GM19467 (cell line): Measurements from ENCODE around the gene CTXND1.

Experiments
- ATAC-seq: cut with Tn5 transposase; IDR thresholded peaks from one replicate; pipeline ENCODE4 v1.9.1; 2021; ENCODE audit warnings: mild to moderate bottlenecking, moderate library complexity; ENCODE audit not compliant: unreplicated experiment

The CTXND1 gene

DNA sequence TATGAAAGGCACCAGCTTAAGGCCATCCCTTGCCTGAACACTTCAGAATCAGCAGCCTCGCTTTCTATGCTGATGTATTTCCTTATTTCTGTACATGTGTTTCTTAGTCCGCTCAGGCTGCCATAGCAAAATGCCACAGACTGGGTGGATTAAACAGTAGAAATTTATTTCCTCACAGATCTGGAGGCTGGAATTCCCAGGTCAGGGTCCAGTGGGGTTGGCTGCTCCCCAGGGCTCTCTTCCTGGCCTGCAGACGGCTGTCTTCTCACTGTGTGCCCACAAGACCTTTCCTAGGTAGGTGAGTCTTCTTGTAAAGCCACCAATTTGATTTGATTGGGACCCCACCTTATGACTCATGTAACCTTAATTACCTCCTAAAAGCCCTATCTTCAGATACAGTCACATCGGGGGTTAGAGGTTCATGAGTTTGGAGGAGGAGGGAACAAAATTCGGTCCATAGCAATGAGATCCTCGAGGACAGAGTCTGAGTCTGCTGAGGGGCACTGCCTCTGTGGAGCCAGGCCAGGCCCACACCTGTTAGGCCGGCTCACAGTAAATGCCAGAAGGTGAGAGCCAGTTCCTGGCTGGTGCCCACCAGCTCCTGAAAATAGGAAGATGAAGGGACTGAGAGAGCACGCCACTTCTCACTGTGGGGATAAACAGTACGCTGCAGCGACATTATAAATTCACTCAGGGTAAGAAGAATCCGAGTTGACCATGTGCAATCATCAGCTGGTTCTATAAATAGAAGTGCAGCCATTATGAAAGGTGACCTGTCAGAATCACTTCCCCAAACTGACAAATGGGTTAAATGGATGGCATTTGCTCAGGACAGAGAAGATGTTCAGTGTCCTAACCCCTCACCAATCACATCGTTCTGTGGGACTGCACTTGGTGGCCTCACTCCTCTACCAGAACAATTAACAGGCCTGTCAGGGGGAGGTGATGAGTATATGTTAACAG lies 41.1 kb downstream of the CTXND1 start:
- ATAC-seq: no peak

GRCh38 chr15:80208758-80209734 lies 43.0 kb downstream of the CTXND1 start:
- ATAC-seq: no peak

DNA sequence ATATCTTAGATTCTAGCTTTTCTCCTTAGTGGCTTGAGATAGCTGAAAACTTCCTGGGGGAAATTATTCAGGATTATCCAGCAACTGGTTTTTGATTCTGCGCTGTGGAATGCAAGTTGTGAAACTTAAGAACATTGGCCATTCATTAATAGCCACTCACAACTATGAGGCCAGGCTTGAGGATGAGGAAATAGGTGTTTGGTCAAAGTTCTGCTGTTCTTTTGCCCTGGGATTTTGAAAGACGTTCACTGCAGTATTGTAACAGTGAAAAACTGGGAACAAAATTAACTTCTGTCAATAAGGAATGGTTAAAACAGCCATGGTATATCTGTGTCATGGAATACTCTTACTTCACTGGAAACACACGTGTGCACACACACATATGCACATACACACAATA lies 44.1 kb downstream of the CTXND1 start:
- ATAC-seq: no peak

- ATAC-seq: no peak
These were observed 47.8 kb downstream of the CTXND1 start for GRCh38 chr15:80204231-80204630.

GRCh38 chr15:80203361-80203885 lies 48.6 kb downstream of the CTXND1 start:
- no peak for ATAC-seq

DNA sequence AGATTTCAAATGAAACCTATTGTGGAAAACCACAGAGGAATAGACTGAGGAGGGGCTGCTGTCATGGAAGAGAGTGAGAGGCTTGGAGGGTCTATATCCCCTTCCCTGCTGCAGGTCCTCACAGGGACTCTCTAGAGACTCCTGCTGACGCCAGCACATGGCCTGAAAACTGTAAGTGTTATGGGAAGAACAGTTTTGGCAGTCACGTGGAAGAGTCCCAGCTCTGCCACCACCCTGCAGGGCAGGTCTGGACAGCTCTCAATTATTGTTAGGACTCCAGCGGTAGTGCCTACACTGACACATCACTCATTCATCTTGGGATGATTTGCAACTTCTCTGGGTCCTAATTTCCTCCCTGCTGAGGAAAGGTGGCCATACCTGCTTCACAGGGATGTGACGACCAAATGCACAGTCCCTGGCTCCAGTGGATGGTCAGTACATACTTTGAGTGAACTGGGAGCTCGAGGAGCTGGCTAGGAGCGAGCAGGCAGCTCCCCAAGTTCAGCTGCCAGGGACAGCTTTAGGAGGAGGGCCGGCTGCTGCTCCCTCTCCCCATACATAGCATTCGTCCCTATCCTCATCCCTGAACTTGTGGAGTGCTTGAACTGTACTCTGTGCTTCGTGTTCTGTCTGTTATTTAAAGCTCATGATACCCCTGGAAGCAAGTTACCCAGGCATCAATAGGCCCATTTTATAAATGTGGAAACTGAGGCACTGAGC lies 49.2 kb downstream of the CTXND1 start:
- ATAC-seq: no peak

DNA sequence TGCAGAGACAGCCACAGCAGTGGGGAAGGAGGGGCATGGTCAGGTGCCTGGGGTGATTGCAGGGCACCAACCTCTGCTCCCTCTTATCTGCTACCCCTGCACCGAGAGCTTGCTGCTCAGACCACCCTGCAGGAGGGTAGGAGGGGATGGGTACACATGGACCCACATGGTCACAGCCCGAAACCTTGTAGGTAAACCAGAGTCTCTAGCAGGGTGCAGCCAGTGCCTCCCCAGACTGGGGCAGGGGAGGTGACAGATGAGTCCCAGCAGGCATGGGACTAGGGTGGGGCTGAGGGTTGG lies 50.0 kb downstream of the CTXND1 start:
- ATAC-seq: no peak

DNA sequence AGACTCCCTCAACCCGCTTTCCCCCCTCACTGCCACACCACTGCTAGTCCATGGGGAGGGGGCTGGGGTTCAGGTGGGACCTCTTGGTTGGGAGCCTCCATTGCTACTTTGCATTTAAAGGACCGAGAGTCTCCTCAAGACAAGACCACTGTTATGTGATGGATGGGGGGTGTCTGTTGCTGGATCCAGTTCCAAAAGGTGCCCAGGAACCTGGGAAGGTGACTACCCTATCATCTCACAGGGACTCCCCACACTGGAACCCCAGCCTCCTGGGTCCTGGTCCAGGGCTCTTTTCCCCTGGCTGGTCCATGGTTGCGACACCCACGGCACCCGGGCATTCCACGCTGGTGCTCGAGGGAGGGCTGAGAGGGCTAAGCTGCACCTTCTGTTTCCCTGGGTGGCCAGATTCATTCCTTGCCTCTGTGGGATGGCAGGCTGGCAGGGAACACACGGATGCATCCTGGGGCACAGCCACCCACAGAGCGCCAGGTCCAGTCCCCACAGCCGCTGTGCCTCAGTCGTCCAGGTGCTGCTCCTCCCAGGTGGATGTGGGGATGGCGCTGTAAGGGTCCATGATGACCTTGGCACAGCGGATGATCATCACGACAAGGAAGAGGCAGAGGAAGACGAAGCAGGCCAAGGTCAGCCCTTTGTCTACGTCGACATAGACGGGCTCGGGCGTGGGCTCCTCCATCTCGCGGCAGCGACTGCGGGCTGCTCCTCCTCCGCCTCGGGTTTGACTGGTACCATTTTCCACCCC lies 50.6 kb downstream of the CTXND1 start:
- ATAC-seq: no peak

GRCh38 chr15:80199869-80200268 lies 52.1 kb downstream of the CTXND1 start:
- no peak for ATAC-seq

GRCh38 chr15:80199366-80199765 lies 52.6 kb downstream of the CTXND1 start:
- ATAC-seq: no peak

- ATAC-seq: no peak
These were observed 57.1 kb downstream of the CTXND1 start for GRCh38 chr15:80194914-80195313.

DNA sequence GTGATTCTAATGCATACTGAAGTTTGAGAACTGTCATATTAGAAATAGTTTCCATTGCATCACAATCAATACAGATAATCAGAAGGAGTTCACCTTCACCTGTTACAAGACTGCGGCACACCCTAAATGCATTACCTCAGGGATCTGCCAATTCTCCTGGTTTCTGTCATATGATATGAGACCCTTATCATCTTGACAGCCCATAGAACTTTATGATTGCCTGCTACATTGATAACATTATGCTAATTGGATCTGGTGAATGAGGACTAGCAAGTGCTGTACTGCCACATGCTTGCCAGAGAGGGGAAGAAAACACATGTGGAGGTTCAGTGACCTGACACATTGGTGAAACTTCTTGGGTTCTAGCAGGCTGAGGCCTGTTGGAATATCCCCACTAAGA lies 57.8 kb downstream of the CTXND1 start:
- ATAC-seq: no peak

DNA sequence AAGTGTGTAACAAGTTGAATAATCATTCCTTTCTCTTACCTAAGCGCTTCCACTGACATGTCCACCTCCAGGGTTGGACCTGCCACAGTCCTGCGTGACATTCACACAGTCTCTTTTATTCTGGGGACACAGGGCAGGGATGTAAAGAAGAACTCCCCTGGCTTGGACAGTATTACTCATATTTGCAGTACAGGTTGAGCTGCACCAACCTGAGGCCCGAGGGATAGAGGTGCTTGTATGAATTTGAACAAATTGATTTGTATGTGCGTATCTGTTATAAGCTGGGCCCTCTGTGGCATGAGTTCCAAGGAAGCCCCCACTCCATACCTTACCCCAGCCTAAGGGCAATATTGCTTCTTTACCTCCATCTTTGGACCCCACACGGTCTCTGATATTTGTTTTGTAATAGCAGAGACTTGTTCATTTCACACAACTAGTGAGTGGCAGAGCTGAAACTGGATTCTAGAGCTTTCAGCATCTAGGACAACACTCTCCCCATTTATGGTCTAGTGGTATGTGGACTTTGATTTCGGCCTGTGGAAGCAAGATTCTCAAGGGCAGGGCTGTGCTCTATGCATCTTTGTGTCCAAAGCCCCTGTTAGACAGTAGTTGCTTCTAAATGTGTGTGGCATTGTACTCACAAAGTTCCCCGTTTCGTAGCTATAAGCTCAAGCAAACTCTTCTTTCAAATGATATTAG lies 60.0 kb downstream of the CTXND1 start:
- ATAC-seq: no peak

DNA sequence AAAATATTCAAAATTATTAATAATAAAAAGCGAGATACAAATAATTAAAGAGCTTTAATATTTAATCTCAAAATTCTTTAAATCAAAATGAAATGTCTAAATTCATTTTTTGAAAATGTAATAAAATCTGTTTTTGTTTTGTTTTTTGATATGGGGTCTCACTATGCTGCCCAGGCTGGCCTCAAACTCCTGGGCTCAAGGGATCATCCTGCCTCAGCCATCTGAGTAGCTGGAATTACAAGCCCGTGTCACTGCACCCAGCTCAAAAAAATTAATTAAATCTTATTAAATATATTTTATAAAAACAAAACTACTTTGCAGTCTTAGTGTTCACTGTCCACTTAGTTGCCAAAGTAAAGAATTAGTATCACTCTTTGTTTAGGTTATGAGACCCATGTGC lies 60.8 kb downstream of the CTXND1 start:
- no peak for ATAC-seq

GRCh38 chr15:80188251-80188650 lies 63.8 kb downstream of the CTXND1 start:
- no peak for ATAC-seq

- no peak for ATAC-seq
These were observed 65.4 kb downstream of the CTXND1 start for GRCh38 chr15:80186597-80186996.

- ATAC-seq: no peak
These were observed 65.9 kb downstream of the CTXND1 start for GRCh38 chr15:80186066-80186465.

- ATAC-seq: no peak
These were observed 66.9 kb downstream of the CTXND1 start for GRCh38 chr15:80185152-80185551.

DNA sequence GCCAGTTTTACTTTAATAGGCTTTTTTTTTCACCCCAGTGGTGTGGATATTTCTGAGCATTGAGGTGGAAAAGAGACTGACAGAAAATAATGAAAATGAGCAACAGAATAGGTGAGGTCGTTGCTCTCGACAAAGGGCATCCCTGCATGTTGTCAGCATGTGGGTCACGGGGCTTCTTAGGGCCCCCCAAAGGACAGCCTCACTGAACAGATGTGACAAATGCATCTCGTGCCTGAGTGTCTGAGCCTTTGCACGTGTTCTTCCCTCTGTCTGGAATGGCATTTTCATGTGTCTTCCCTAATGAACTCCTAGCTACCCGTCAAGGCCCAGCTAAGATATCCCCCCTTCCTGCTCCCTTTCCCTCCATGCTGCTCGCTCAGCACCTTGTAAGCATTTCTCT lies 67.5 kb downstream of the CTXND1 start:
- no peak for ATAC-seq

- no peak for ATAC-seq
These were observed 68.1 kb downstream of the CTXND1 start for GRCh38 chr15:80183886-80184285.
